Hindlimb muscle (tissue), 1 donor: ENCODE results near the gene EDC3. TPM values are rescaled to one million over a fixed set of nuclear protein-coding genes. Genes with fewer than 3 reads are reported as not detected.
"Not testable (repeated sequence)": the region's sequence is repeated elsewhere in the genome, so short reads cannot be mapped to it uniquely, and the experiment has no call there.

Experiments used
- DNase-seq: peaks from one replicate; pipeline ENCODE4 v3.0.0-alpha.2; 2013
- polyA plus RNA-seq: library from polyadenylated mRNA; unstranded; fragments of 120-200 nt; gene quantifications from one replicate; pipeline ENCODE4 v1.2.1, GENCODE V29; 2013; ENCODE audit not compliant: insufficient read length

EDC3 gene
- polyA plus RNA-seq, 1 donor = 29.3 TPM

- DNase-seq = no peak
Measured at GRCh38 chr15:74646480-74646879, 49.3 kb downstream of the EDC3 start.

- DNase-seq = no peak
Measured at GRCh38 chr15:74643665-74644204, 52.1 kb downstream of the EDC3 start.

- DNase-seq = no peak
Measured at GRCh38 chr15:74642734-74643664, 52.8 kb downstream of the EDC3 start.

- DNase-seq = no peak
Measured at GRCh38 chr15:74642348-74642733, 53.5 kb downstream of the EDC3 start.

- no peak for DNase-seq
Measured at GRCh38 chr15:74641151-74641550, 54.7 kb downstream of the EDC3 start.

GRCh38 chr15:74636984-74637383 is 58.8 kb downstream of the EDC3 start:
- no peak for DNase-seq

- peak; percentile 58 for DNase-seq
Measured at GRCh38 chr15:74635228-74635627, 60.6 kb downstream of the EDC3 start.

GRCh38 chr15:74633781-74634180 is 62.0 kb downstream of the EDC3 start:
- no peak for DNase-seq

- no peak for DNase-seq
Measured at GRCh38 chr15:74632601-74633000, 63.2 kb downstream of the EDC3 start.

- DNase-seq = peak; percentile 63
Measured at GRCh38 chr15:74631935-74632560, 63.8 kb downstream of the EDC3 start.

- DNase-seq = no peak
Measured at GRCh38 chr15:74631408-74631807, 64.4 kb downstream of the EDC3 start.

GRCh38 chr15:74631087-74631385 is 64.8 kb downstream of the EDC3 start:
- DNase-seq = no peak

- no peak for DNase-seq
Measured at GRCh38 chr15:74630284-74631086, 65.3 kb downstream of the EDC3 start.

GRCh38 chr15:74629696-74630095 is 66.1 kb downstream of the EDC3 start:
- DNase-seq = not testable (repeated sequence)

- DNase-seq = no peak
Measured at GRCh38 chr15:74628949-74629348, 66.9 kb downstream of the EDC3 start.

GRCh38 chr15:74628199-74628598 is 67.6 kb downstream of the EDC3 start:
- no peak for DNase-seq

- no peak for DNase-seq
Measured at GRCh38 chr15:74627766-74628165, 68.1 kb downstream of the EDC3 start.

- DNase-seq = no peak
Measured at GRCh38 chr15:74626752-74627692, 68.8 kb downstream of the EDC3 start.

GRCh38 chr15:74626336-74626735 is 69.5 kb downstream of the EDC3 start:
- DNase-seq = no peak

- no peak for DNase-seq
Measured at GRCh38 chr15:74625693-74626092, 70.1 kb downstream of the EDC3 start.

- DNase-seq = no peak
Measured at GRCh38 chr15:74624020-74624602, 71.7 kb downstream of the EDC3 start.
